Vagina (tissue), 2 donors: ENCODE results near the gene PTPRN2. TPM values are rescaled to one million over a fixed set of nuclear protein-coding genes. Genes with fewer than 3 reads are reported as not detected.

Experiments
- DNase-seq, 2 donors: peaks; one replicate each; pipeline ENCODE4 v3.0.0-alpha.2; 2017; ENCODE audit errors: extremely low spot score in 2 of 2
- H3K27ac ChIP-seq: fragments of 200-600 bp; sonication (generic); one replicate; pipeline ENCODE4 v1.5.1; 2019
- H3K27me3 ChIP-seq: fragments of 200-600 bp; sonication (generic); one replicate; pipeline ENCODE4 v1.5.1; 2019
- H3K36me3 ChIP-seq, 2 donors: fragments of 200-600 bp; sonication (generic); one replicate each; pipeline ENCODE4 v1.5.1; 2017 to 2019
- H3K4me1 ChIP-seq: fragments of 200-600 bp; sonication (generic); one replicate; pipeline ENCODE4 v1.5.1; 2019
- H3K4me3 ChIP-seq, 2 donors: fragments of 200-600 bp; sonication (generic); 1 replicate in 1 of 2; 2 replicates in 1 of 2; pipeline ENCODE4 v1.5.1; 2016 to 2019
- H3K9me3 ChIP-seq: fragments of 200-600 bp; sonication (generic); one replicate; pipeline ENCODE4 v1.5.1; 2019
- POLR2A ChIP-seq, 2 donors: fragments of 450-650 bp; IDR thresholded peaks; one replicate each; pipeline ENCODE4 v1.6.1; 2017; ENCODE audit warnings: antibody characterized with exemption in 2 of 2, mild to moderate bottlenecking in 2 of 2, moderate library complexity in 2 of 2
- POLR2AphosphoS5 ChIP-seq, 2 donors: sonication (generic); formaldehyde crosslinking; IDR thresholded peaks; one replicate each; pipeline ENCODE4 v1.9.0; 2017; ENCODE audit warnings: antibody characterized with exemption in 2 of 2, mild to moderate bottlenecking in 2 of 2, low read depth in 1 of 2; ENCODE audit not compliant: insufficient read depth in 1 of 2
- intact Hi-C: fragments of 100-400 bp; cut with DNase I; formaldehyde crosslinking; loops from one replicate; pipeline ENCODE4 v1.15.1; 2023
- total RNA-seq: library from RNA; depleted of rRNA; stranded (reverse); fragments of >200 nt; gene quantifications from one replicate; pipeline ENCODE4 v1.2.3, GENCODE V29; 2016
- TF ChIP-seq, protein P1 (sequence below), 3 experiments: fragments of 450-650 bp in 2 of 3; fragments of 200-600 bp in 1 of 3; sonication (generic) in 1 of 3; IDR thresholded peaks; one replicate each; pipeline ENCODE4 v1.5.1; 2017 to 2019; ENCODE audit warnings: antibody characterized with exemption in 3 of 3, mild to moderate bottlenecking in 2 of 3, moderate library complexity in 2 of 3

Gene PTPRN2
- total RNA-seq, 1 donor from 2014 or later: 7.4 TPM

DNA sequence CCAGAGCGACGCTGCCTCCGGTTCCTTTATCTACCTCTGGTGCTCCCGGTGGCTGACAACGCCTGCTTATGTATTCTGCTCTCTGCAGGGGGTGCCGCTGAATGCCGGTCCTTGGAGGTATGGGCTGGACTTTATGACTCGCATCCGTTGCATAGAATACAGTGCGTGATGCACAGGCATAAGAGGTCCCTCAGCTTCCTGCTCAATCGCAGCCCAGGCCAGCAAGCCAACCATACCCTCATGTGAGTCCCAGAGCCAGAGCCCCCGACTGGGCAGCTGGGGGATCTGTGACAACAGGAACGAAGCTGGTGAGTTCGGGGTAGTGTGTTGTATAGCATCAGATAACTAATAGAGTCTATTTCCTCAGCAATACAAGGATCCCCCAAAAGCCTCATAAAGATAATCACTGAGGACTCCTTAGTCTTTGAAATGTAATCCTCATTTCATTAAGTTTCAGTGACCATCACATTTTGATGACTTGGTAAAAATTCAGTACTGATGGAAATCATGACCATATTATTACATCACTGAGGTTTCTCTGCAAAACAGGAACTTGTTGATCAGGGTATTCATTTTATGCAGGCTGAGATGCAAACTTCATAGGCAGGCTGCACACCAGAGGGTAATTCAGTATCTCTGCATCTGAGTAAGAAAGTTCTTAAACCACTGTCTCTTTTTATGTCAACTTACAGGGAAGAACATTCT is 607.8 kb downstream of the PTPRN2 start:
- Histone ChIP-seq H3K4me1 (no peaks in the 10 kb centered on the region), H3K27me3 (no peaks in the 10 kb centered on the region), H3K9me3 (no peaks in the 10 kb centered on the region), H3K36me3 (no peaks in the 10 kb centered on the region), H3K27ac (no peak overlapping the region), H3K4me3 (no peak overlapping the region)
- intact Hi-C loops: no loop called here
- TF ChIP-seq POLR2A (IDR thresholded peaks at IDR 0.05): no peak
- TF ChIP-seq, protein P1, sequence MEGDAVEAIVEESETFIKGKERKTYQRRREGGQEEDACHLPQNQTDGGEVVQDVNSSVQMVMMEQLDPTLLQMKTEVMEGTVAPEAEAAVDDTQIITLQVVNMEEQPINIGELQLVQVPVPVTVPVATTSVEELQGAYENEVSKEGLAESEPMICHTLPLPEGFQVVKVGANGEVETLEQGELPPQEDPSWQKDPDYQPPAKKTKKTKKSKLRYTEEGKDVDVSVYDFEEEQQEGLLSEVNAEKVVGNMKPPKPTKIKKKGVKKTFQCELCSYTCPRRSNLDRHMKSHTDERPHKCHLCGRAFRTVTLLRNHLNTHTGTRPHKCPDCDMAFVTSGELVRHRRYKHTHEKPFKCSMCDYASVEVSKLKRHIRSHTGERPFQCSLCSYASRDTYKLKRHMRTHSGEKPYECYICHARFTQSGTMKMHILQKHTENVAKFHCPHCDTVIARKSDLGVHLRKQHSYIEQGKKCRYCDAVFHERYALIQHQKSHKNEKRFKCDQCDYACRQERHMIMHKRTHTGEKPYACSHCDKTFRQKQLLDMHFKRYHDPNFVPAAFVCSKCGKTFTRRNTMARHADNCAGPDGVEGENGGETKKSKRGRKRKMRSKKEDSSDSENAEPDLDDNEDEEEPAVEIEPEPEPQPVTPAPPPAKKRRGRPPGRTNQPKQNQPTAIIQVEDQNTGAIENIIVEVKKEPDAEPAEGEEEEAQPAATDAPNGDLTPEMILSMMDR (IDR thresholded peaks at IDR 0.05): no peak
- TF ChIP-seq POLR2AphosphoS5 (IDR thresholded peaks at IDR 0.05; ENCODE audit: insufficient read depth in 1 of 2, low read depth in 1 of 2): no peak
- DNase-seq: no peak

DNA sequence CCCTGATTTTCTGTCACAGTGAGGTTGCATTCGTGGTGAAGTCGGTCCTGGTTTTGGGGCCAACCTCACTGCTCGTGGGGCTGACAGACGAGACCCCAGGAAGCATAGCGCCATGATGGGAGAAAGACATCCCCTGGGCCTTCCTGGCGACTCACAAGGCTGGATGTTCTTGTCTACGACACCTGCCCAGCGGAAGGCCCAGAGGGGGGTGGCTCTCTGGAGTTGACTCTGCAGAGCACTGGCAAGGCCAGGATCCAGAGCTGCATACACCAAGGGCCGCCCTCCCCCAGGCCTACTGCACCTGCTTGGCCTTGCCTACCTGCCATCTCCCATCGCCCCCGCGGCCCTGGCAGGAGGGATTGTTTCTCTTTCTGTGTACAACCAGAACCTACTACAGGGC is 608.9 kb downstream of the PTPRN2 start:
- no peak for DNase-seq
- peaks cover 7% of the 10 kb centered on the region for H3K9me3 ChIP-seq
- H3K27me3 ChIP-seq: no peaks in the 10 kb centered on the region
- no peaks in the 10 kb centered on the region for H3K36me3 ChIP-seq
- H3K4me3 ChIP-seq: no peak overlapping the region
- H3K4me1 ChIP-seq: no peaks in the 10 kb centered on the region
- H3K27ac ChIP-seq: no peak overlapping the region
- intact Hi-C loops: no loop called here
- no peak for TF ChIP-seq POLR2A (IDR thresholded peaks at IDR 0.05)

DNA sequence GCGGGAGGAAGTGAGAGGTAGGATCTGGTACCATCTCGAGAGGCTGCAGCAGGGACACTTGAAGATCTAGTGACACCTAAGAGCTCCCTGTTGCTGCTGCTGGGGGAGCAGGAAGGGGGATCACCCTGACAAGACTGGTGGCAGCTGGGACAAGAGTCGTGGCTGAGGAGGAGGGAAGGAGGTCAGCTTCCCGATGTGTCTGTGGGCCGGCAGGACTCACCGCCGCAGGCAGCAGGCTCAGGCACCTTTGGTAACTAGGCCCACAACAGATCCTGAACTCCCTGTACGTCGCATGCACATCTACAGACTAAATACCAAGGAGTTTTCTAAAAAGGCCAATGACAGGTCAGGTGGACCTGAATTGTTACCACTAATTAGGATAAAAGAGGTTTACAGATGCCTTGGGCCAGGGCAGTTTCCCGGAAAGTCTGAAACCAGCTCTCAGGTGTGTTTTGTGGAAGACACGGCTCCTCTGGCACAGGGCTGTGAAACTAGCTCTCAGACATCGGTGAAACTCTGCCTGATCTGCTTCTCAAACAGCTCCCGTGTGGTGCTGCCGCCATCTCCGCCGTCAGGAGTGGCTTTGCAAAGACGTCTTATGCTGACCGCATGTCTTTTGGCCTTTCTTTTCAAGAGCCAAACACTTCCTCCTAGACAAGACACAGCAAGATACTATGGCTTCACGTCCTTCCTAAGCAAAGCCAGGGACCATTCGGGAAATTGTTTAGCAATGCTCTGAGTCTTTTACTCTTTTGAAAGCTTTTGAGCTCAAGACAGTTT is 609.7 kb downstream of the PTPRN2 start:
- H3K36me3 ChIP-seq: no peaks in the 10 kb centered on the region
- TF ChIP-seq, protein P1 (IDR thresholded peaks at IDR 0.05): no peak
- TF ChIP-seq POLR2A (IDR thresholded peaks at IDR 0.05): no peak
- no peak for TF ChIP-seq POLR2AphosphoS5 (IDR thresholded peaks at IDR 0.05; ENCODE audit: insufficient read depth in 1 of 2, low read depth in 1 of 2)
- no peaks in the 10 kb centered on the region for H3K27me3 ChIP-seq
- no peaks in the 10 kb centered on the region for H3K4me1 ChIP-seq
- H3K4me3 ChIP-seq: no peak overlapping the region
- H3K27ac ChIP-seq: no peak overlapping the region
- H3K9me3 ChIP-seq: peaks cover 8% of the 10 kb centered on the region
- DNase-seq: no peak
- intact Hi-C loops: no loop called here

DNA sequence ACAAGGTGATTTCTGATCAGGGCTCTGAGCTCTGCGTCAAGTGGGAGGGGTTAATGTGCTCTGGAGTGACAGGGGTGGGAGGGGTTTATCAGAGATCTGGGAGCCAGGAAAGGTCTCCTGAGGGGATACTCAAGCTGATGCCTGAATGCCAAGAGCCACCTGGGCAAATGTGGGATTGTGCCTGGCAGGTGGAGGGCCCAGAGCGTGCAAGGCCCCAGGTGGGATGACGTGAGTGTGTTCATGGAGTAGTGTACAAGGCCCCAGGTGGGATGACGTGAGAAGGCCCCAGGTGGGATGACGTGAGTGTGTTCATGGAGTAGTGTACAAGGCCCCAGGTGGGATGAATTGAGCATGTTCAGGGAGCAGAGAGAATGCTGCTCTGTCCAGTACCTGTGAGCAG is 610.3 kb downstream of the PTPRN2 start:
- no peak for DNase-seq

DNA sequence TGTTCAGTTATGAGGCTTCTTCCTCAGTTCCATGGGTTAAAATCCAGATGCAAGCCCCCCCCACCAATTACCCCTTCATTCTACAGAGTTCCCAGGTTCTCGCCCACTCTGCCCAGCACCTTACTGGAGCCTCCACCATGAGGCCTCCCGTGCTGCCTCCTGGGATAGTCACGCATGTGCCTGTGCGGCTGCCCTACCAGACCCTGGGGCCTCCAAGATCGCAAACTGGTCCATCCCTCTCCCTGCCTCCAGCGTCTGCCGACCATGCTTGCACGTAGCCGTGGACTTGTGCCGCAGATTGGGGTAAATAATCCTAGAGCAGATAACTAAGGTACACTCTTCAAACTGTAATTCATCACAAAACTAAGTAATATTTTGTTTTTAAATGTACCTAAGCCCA is 611.2 kb downstream of the PTPRN2 start:
- TF ChIP-seq, protein P1 (IDR thresholded peaks at IDR 0.05): no peak
- TF ChIP-seq POLR2AphosphoS5 (IDR thresholded peaks at IDR 0.05; ENCODE audit: insufficient read depth in 1 of 2, low read depth in 1 of 2) (no peak), POLR2A (IDR thresholded peaks at IDR 0.05) (no peak)
- Histone ChIP-seq H3K27me3 (no peaks in the 10 kb centered on the region), H3K4me3 (no peak overlapping the region), H3K27ac (no peak overlapping the region), H3K9me3 (peaks cover 8% of the 10 kb centered on the region), H3K4me1 (no peaks in the 10 kb centered on the region), H3K36me3 (no peaks in the 10 kb centered on the region)
- no peak for DNase-seq
- intact Hi-C loops: no loop called here

More for the DNA sequence above, 610.3 kb downstream of the PTPRN2 start:
- Histone ChIP-seq H3K4me3 (no peak overlapping the region), H3K27me3 (no peaks in the 10 kb centered on the region), H3K4me1 (no peaks in the 10 kb centered on the region), H3K36me3 (no peaks in the 10 kb centered on the region), H3K27ac (no peak overlapping the region), H3K9me3 (peaks cover 8% of the 10 kb centered on the region)
- intact Hi-C loops: no loop called here
- TF ChIP-seq POLR2AphosphoS5 (IDR thresholded peaks at IDR 0.05; ENCODE audit: insufficient read depth in 1 of 2, low read depth in 1 of 2) (no peak), POLR2A (IDR thresholded peaks at IDR 0.05) (no peak)
- TF ChIP-seq, protein P1 (IDR thresholded peaks at IDR 0.05): no peak
